ENCODE results near the gene RAET1G.
"Not testable (repeated sequence)": the region's sequence is repeated elsewhere in the genome, so short reads cannot be mapped to it uniquely, and the experiment has no call there.

RAET1G gene

GRCh38 chr6:149913540-149914240 lies 9.2 kb downstream of the RAET1G start:
- DNase-seq (ENCODE audit: low spot score), result no peak

GRCh38 chr6:149913085-149913484 lies 9.8 kb downstream of the RAET1G start:
- DNase-seq (ENCODE audit: low spot score), result no peak

- DNase-seq (ENCODE audit: low spot score), result not testable (repeated sequence)
These were observed 10.2 kb downstream of the RAET1G start for GRCh38 chr6:149912680-149913079.

GRCh38 chr6:149910721-149911151 lies 12.2 kb downstream of the RAET1G start:
- DNase-seq (ENCODE audit: low spot score), result no peak

- no peak for DNase-seq (ENCODE audit: low spot score)
These were observed 13.0 kb downstream of the RAET1G start for GRCh38 chr6:149909701-149910470.

- DNase-seq (ENCODE audit: low spot score), result not testable (repeated sequence)
These were observed 14.4 kb downstream of the RAET1G start for GRCh38 chr6:149908480-149908879.

GRCh38 chr6:149907317-149907716 lies 15.6 kb downstream of the RAET1G start:
- no peak for DNase-seq (ENCODE audit: low spot score)

- DNase-seq (ENCODE audit: low spot score), result no peak
These were observed 16.5 kb downstream of the RAET1G start for GRCh38 chr6:149906405-149906804.

- no peak for DNase-seq (ENCODE audit: low spot score)
These were observed 17.0 kb downstream of the RAET1G start for GRCh38 chr6:149905911-149906371.

- no peak for DNase-seq (ENCODE audit: low spot score)
These were observed 17.5 kb downstream of the RAET1G start for GRCh38 chr6:149905371-149905910.

GRCh38 chr6:149904661-149905370 lies 18.1 kb downstream of the RAET1G start:
- no peak for DNase-seq (ENCODE audit: low spot score)

GRCh38 chr6:149903938-149904611 lies 18.8 kb downstream of the RAET1G start:
- no peak for DNase-seq (ENCODE audit: low spot score)

GRCh38 chr6:149901444-149902140 lies 21.3 kb downstream of the RAET1G start:
- DNase-seq (ENCODE audit: low spot score), result no peak

- DNase-seq (ENCODE audit: low spot score), result no peak
These were observed 22.1 kb downstream of the RAET1G start for GRCh38 chr6:149900620-149901443.

- DNase-seq (ENCODE audit: low spot score), result no peak
These were observed 22.8 kb downstream of the RAET1G start for GRCh38 chr6:149899926-149900619.

GRCh38 chr6:149899486-149899885 lies 23.4 kb downstream of the RAET1G start:
- DNase-seq (ENCODE audit: low spot score), result no peak

GRCh38 chr6:149898966-149899365 lies 24.0 kb downstream of the RAET1G start:
- no peak for DNase-seq (ENCODE audit: low spot score)

GRCh38 chr6:149897855-149898744 lies 24.8 kb downstream of the RAET1G start, which contains the start of gene RAET1E:
RAET1E (minus strand) TSS chr6:149898113; CDS start chr6:149890901, 7,212 bp downstream.
- DNase-seq (ENCODE audit: low spot score), result no peak

Measured in hematopoietic multipotent progenitor cell treated with erythropoietin and hydrocortisone succinate and interleukin-3 and kit ligand, for 17 days (in vitro differentiated cells).